Vagina (tissue), 2 donors: Measurements from ENCODE around the gene ZNF662. TPM values are rescaled to one million over a fixed set of nuclear protein-coding genes. Genes with fewer than 3 reads are reported as not detected.

Experiments
- DNase-seq, 2 donors: peaks; one replicate each; pipeline ENCODE4 v3.0.0-alpha.2; 2017; ENCODE audit errors: extremely low spot score in 2 of 2
- H3K27ac ChIP-seq: fragments of 200-600 bp; sonication (generic); one replicate; pipeline ENCODE4 v1.5.1; 2019
- H3K27me3 ChIP-seq: fragments of 200-600 bp; sonication (generic); one replicate; pipeline ENCODE4 v1.5.1; 2019
- H3K36me3 ChIP-seq, 2 donors: fragments of 200-600 bp; sonication (generic); one replicate each; pipeline ENCODE4 v1.5.1; 2017 to 2019
- H3K4me1 ChIP-seq: fragments of 200-600 bp; sonication (generic); one replicate; pipeline ENCODE4 v1.5.1; 2019
- H3K4me3 ChIP-seq, 2 donors: fragments of 200-600 bp; sonication (generic); 1 replicate in 1 of 2; 2 replicates in 1 of 2; pipeline ENCODE4 v1.5.1; 2016 to 2019
- H3K9me3 ChIP-seq: fragments of 200-600 bp; sonication (generic); one replicate; pipeline ENCODE4 v1.5.1; 2019
- CTCF ChIP-seq, 3 experiments: fragments of 450-650 bp in 2 of 3; fragments of 200-600 bp in 1 of 3; sonication (generic) in 1 of 3; IDR thresholded peaks; one replicate each; pipeline ENCODE4 v1.5.1; 2017 to 2019; ENCODE audit warnings: antibody characterized with exemption in 3 of 3, mild to moderate bottlenecking in 2 of 3, moderate library complexity in 2 of 3
- POLR2A ChIP-seq, 2 donors: fragments of 450-650 bp; IDR thresholded peaks; one replicate each; pipeline ENCODE4 v1.6.1; 2017; ENCODE audit warnings: antibody characterized with exemption in 2 of 2, mild to moderate bottlenecking in 2 of 2, moderate library complexity in 2 of 2
- POLR2AphosphoS5 ChIP-seq, 2 donors: sonication (generic); formaldehyde crosslinking; IDR thresholded peaks; one replicate each; pipeline ENCODE4 v1.9.0; 2017; ENCODE audit warnings: antibody characterized with exemption in 2 of 2, mild to moderate bottlenecking in 2 of 2, low read depth in 1 of 2; ENCODE audit not compliant: insufficient read depth in 1 of 2
- intact Hi-C: fragments of 100-400 bp; cut with DNase I; formaldehyde crosslinking; loops from one replicate; pipeline ENCODE4 v1.15.1; 2023
- total RNA-seq: library from RNA; depleted of rRNA; stranded (reverse); fragments of >200 nt; gene quantifications from one replicate; pipeline ENCODE4 v1.2.3, GENCODE V29; 2016

The ZNF662 gene
- total RNA-seq, 1 donor from 2014 or later = 6.6 TPM

DNA sequence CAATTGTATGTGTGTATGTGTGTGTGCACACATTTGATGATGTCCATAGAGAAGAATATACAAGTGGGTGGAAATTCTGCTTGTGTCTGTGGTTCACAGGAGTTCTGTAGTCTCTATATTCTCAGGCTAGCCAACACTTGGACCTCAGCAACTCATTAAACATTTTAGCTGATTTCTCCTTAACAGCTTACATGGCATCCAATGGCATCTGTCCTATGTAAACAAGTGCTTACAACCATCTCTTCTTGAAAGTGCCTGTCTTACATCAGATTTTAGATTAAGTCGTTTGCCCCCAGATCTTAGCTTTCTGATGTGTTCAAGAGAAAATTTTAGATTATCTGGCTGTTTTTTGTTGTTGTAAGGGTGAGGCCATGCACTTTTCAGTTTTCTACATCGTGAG lies 29.0 kb downstream of the ZNF662 start:
- H3K36me3 ChIP-seq = no peaks in the 10 kb centered on the region
- H3K27me3 ChIP-seq = no peaks in the 10 kb centered on the region

GRCh38 chr3:42935472-42935871 lies 29.5 kb downstream of the ZNF662 start:
- Histone ChIP-seq H3K4me3 (peak overlapping the region in 1 of 2 donors; percentile 44), H3K27ac (no peak overlapping the region), H3K9me3 (no peaks in the 10 kb centered on the region), H3K27me3 (no peaks in the 10 kb centered on the region), H3K36me3 (no peaks in the 10 kb centered on the region), H3K4me1 (no peaks in the 10 kb centered on the region)
- intact Hi-C loops = no loop called here
- no peak for DNase-seq
- TF ChIP-seq POLR2A (IDR thresholded peaks at IDR 0.05) = no peak
- no peak for TF ChIP-seq CTCF (IDR thresholded peaks at IDR 0.05)
- TF ChIP-seq POLR2AphosphoS5 (IDR thresholded peaks at IDR 0.05; ENCODE audit: insufficient read depth in 1 of 2, low read depth in 1 of 2) = no peak

More for the DNA sequence above, 29.0 kb downstream of the ZNF662 start:
- Histone ChIP-seq H3K4me3 (no peak overlapping the region), H3K4me1 (no peaks in the 10 kb centered on the region), H3K27ac (no peak overlapping the region), H3K9me3 (no peaks in the 10 kb centered on the region)
- no peak for TF ChIP-seq CTCF (IDR thresholded peaks at IDR 0.05)
- no peak for TF ChIP-seq POLR2A (IDR thresholded peaks at IDR 0.05)
- TF ChIP-seq POLR2AphosphoS5 (IDR thresholded peaks at IDR 0.05; ENCODE audit: insufficient read depth in 1 of 2, low read depth in 1 of 2) = no peak
- intact Hi-C loops = no loop called here
- DNase-seq = no peak

DNA sequence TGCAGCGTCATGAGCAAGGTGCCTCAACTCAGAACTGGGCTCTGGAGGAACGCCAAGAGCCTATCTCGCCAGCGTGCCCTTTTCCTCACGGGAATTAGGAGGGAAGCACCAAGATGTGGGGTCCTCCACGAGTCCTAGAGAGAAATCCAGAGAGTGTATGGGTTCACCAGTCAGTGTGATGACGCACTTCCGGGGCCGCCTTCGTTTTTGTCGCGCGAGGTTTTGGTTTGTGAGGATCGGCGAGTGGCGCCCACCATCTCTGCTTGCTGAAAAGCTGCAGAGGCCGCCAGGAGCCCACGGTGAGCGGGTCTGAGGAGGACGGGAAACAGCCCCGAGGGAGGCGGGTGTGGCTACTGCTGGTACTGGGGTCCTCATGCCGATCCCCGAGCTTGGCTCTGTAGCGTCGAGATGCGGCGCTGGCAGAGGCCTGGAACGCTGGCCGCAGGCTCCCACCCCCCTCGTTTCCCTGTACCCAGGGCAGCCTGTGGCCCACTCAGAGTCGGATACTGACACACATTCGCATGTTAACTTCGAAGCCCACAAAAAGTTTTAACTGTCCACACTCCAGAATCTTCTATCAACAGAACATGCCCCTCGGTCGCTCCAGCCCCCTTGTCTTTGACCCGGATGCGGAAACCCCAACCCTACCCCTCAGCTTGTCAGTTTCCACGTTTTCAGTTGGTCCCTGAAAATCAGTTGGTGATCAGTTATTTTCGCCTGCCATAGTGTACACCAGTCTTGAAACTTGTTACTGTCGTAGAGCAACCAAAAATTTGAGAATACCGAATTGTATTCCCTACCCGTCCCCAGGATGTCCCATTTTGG lies 30.4 kb downstream of the ZNF662 start:
- no peak for DNase-seq
- H3K36me3 ChIP-seq = no peaks in the 10 kb centered on the region
- H3K27ac ChIP-seq = no peak overlapping the region
- H3K4me3 ChIP-seq = peak overlapping the region; percentile 31 to 44
- no peaks in the 10 kb centered on the region for H3K27me3 ChIP-seq
- intact Hi-C loops = no loop called here
- TF ChIP-seq POLR2AphosphoS5 (IDR thresholded peaks at IDR 0.05; ENCODE audit: insufficient read depth in 1 of 2, low read depth in 1 of 2) (peak in 1 of 2 donors; percentile 25), POLR2A (IDR thresholded peaks at IDR 0.05) (no peak), CTCF (IDR thresholded peaks at IDR 0.05) (no peak)
- H3K9me3 ChIP-seq = no peaks in the 10 kb centered on the region
- no peaks in the 10 kb centered on the region for H3K4me1 ChIP-seq

- no peaks in the 10 kb centered on the region for H3K9me3 ChIP-seq
- no peak overlapping the region for H3K4me3 ChIP-seq
- intact Hi-C loops = no loop called here
- no peaks in the 10 kb centered on the region for H3K27me3 ChIP-seq
- no peaks in the 10 kb centered on the region for H3K36me3 ChIP-seq
- no peak for DNase-seq
- TF ChIP-seq CTCF (IDR thresholded peaks at IDR 0.05) (no peak), POLR2AphosphoS5 (IDR thresholded peaks at IDR 0.05; ENCODE audit: insufficient read depth in 1 of 2, low read depth in 1 of 2) (no peak), POLR2A (IDR thresholded peaks at IDR 0.05) (no peak)
- no peaks in the 10 kb centered on the region for H3K4me1 ChIP-seq
- H3K27ac ChIP-seq = no peak overlapping the region
These were observed 31.4 kb downstream of the ZNF662 start for GRCh38 chr3:42937334-42937733.

DNA sequence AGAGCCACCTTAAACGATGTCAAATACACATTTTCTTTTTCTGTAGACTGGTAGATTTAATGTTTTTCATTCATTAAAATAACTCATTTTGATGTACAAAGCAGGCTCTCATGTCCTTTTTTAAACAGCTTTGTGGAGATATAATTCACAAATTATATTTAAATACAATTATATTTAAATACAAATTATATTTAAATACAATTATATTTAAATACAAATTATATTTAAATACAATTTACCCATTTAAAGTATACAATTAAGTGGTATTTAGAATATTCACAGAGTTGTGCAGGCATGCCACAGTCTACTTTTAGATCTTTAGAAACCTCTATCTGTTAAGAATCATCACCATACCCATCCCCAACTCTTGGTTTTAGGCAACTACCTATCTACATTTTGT lies 36.8 kb downstream of the ZNF662 start:
- TF ChIP-seq POLR2A (IDR thresholded peaks at IDR 0.05) = no peak
- no peak for TF ChIP-seq CTCF (IDR thresholded peaks at IDR 0.05)
- no peak for TF ChIP-seq POLR2AphosphoS5 (IDR thresholded peaks at IDR 0.05; ENCODE audit: insufficient read depth in 1 of 2, low read depth in 1 of 2)
- H3K4me1 ChIP-seq = no peaks in the 10 kb centered on the region
- intact Hi-C loops = no loop called here
- H3K4me3 ChIP-seq = no peak overlapping the region
- DNase-seq = no peak
- no peak overlapping the region for H3K27ac ChIP-seq
- no peaks in the 10 kb centered on the region for H3K9me3 ChIP-seq
- H3K36me3 ChIP-seq = no peaks in the 10 kb centered on the region
- H3K27me3 ChIP-seq = no peaks in the 10 kb centered on the region
